GM21367 (cell line): ENCODE results near the gene SP2.

Source experiments
- ATAC-seq: cut with Tn5 transposase; IDR thresholded peaks from one replicate; pipeline ENCODE4 v1.9.1; 2021; ENCODE audit not compliant: unreplicated experiment

SP2 gene

DNA sequence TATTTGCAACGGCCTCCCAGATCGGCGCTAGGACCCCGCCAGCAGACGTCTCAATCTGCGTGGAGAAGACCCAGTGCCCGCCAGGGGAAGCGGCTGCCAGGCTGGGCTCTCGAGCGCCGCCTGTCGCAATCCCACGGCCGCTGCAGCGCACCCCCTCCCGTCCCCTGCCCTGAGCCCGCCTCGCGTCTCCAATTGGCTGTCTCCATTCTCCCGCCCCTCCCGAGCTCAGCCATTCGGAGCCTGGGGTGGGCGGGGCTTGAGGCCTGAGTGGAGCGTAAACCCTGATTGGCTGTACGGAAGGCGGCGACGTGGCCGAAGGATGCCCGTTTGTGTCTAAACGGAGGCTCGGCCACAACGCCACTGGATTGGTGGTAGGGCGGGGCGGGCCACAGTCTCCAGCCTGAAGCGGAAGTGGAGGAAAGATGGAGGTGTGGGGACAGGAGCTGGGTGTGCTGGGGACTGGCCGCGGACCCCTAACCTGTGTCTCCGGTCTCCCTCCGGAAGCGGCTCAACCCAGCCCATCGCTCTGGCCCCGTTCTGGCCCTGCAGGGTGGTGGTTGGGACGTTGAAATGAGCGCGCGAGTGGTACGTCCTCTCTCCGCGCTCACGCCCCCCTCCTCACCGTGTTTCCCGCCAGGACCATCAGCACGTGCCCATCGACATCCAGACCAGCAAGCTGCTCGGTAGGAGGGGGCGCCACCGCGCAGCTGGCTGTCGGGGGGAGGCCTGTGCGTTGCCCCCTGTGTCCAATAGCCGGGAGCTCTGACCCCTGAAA is 74.9 kb downstream of the SP2 start, which contains the start of gene CDK5RAP3:
Gene CDK5RAP3, plus strand, starts transcription at position 389 of the 775 bp plus-strand sequence. Its CDS starts 34 bp downstream, at position 423.
- ATAC-seq: peak; percentile 89

DNA sequence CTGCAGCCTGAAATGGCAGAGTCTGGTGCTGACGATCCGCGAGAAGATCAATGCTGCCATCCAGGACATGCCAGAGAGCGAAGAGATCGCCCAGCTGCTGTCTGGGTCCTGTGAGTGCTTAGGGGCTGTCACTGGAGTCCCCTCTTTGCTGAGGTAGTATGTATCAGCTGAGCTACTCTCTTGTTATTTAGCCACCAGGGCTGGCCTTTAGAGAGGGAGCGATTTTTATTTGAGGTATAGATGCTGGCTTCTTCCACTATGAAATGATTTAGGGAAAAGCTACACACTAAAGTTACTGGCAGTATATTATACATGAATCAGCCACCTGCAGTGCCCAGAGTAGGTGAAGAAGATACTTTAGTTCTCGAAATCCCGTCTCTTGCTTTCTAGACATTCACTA is 77.5 kb downstream of the SP2 start:
- no peak for ATAC-seq

DNA sequence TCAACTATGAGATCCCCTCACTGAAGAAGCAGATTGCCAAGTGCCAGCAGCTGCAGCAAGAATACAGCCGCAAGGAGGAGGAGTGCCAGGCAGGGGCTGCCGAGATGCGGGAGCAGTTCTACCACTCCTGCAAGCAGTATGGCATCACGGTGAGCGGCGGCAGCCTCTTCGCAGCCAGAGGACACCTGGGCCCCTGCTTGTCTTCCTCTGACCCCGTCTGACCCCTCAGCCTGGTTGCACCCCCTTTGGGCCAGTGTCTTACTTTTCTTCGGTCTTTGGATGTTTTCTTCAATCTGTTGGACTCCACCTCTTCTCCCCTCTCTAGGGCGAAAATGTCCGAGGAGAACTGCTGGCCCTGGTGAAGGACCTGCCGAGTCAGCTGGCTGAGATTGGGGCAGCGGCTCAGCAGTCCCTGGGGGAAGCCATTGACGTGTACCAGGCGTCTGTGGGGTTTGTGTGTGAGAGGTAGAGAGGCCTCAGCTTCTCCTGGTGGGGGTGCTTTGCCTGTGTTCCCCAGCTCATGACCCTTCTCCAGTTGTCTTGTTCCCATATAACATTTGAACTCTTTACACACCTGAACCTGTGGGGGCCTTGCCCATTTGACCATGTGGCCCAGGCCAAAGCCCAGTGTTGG is 79.3 kb downstream of the SP2 start:
- no peak for ATAC-seq

DNA sequence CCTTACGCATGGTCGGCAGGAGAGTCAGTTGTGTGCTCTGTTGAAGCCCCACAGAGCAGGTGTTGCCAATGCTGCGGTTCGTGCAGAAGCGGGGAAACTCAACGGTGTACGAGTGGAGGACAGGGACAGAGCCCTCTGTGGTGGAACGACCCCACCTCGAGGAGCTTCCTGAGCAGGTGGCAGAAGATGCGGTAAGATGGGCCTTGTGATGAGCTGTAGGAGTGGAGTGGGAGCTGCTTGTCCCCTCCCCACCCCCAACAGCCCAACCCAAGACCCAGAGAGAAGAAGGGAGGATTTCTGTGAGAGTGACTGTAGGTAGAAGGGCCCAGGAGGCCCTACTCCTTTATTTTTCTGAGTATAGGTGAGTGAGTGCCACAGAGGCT is 79.8 kb downstream of the SP2 start:
- ATAC-seq: no peak

DNA sequence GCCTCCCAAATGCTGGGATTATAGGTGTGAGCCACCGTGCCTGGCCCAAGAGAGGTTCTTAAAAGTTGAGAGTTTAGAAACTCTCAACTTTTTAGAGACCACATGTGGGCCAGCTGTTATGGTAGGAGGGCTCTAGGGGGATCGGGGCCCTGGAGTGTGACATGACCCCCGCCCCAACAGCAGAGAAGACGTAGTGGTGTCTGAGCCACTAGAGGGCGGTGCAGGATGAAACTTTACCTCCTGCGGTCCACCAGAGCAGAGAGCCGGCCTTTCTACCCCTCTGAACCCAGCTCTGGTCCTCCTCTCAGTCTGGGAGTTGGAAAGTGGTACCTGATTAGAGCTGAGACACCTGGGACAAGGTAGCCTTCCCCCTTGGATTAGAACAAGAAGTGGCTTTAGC is 82.3 kb downstream of the SP2 start:
- ATAC-seq: no peak
